Measurements from ENCODE around the gene CELF1. TPM values are rescaled to one million over a fixed set of nuclear protein-coding genes. Genes with fewer than 3 reads are reported as not detected.

The CELF1 gene
- total RNA-seq, 6 experiments from 2014 or later, result 66.3 to 86.5 (median 71.7) TPM

DNA sequence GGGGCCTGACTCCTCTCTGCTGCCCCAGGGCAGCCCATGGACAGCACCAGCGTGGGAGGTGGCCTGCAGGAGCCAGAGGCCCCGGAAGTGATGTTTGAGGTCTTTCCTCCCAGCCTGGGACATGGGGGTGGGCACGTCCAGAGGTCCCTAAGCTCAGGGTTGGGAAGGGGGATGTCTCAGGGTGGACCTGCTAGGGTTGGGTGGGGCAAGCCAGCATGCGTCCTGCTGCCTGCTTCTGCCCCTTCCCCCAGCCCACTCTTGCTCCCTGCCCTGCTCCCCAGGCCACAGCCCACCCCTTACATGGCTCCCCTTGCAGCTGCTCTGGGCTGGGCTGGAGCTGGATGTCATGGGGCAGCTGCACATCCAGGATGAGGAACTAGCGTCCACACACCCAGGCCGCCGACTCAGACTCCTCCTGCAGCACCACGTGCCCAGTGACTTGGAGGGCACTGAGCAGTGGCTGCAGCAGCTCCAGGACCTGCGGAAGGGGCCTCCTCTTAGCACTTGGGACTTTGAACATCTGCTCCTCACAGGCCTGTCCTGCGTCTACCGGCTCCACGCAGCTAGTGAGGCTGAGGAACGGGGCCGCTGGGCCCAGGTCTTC lies 34.9 kb upstream of the CELF1 start:
- peak; percentile 46 to 72 (median 64) for ATAC-seq
- H3K36me3 ChIP-seq, result peaks cover 0 to 23% (median under 1%) of the 10 kb centered on the region in 4 donors
- no peak for TF ChIP-seq POLR2A (IDR thresholded peaks at IDR 0.05)
- TF ChIP-seq, protein P1, sequence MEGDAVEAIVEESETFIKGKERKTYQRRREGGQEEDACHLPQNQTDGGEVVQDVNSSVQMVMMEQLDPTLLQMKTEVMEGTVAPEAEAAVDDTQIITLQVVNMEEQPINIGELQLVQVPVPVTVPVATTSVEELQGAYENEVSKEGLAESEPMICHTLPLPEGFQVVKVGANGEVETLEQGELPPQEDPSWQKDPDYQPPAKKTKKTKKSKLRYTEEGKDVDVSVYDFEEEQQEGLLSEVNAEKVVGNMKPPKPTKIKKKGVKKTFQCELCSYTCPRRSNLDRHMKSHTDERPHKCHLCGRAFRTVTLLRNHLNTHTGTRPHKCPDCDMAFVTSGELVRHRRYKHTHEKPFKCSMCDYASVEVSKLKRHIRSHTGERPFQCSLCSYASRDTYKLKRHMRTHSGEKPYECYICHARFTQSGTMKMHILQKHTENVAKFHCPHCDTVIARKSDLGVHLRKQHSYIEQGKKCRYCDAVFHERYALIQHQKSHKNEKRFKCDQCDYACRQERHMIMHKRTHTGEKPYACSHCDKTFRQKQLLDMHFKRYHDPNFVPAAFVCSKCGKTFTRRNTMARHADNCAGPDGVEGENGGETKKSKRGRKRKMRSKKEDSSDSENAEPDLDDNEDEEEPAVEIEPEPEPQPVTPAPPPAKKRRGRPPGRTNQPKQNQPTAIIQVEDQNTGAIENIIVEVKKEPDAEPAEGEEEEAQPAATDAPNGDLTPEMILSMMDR (IDR thresholded peaks at IDR 0.05), result no peak
- no peak overlapping the region for H3K27ac ChIP-seq
- DNase-seq, result peak in 2 of 3 donors; percentile 59 to 68
- no peak overlapping the region for H3K4me3 ChIP-seq
- intact Hi-C loops (cut with DNase I), result no loop called here
- H3K9me3 ChIP-seq, result no peaks in the 10 kb centered on the region
- H3K27me3 ChIP-seq, result peaks cover 0 to under 1% of the 10 kb centered on the region in 2 donors
- WGBS (ENCODE audit: insufficient coverage, low coverage, low lambda C conversion rate, missing lambda C conversion rate), result 40% methylated on average over 1 of the region's 14 CpGs
- H3K4me1 ChIP-seq, result no peaks in the 10 kb centered on the region

DNA sequence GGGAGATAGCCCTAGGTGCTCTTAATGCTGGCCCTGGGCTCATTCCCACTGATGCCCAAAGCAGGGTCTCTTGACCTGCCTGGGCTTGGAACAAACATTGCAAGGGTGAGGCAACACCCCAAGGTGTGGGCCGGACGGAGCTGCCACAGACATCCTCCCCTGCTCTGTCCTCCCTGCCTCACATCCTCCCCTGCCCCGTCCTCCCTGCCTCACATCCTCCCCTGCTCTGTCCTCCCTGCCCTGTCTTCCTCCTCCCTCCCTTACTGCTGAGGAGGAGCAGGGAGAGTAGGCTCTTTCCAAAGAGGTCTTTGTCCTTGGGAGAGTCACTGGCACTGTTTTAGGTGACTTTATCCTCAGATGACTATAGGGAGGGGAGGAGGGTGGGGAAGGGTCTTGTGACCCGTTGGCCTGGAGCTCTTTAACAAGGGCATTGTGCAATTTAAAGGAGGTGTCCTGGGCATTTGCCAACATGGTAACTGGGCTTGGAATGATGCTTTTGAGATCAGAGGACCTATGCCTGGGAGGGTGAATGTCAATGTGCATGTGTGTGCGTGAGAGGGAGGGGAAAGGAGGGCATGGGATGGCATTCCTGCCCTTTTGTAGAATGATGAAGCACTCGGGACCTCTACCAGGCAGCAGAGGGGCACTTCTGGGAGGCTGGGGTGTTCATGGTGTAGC lies 34.2 kb upstream of the CELF1 start:
- WGBS (ENCODE audit: insufficient coverage, low coverage, low lambda C conversion rate, missing lambda C conversion rate), result 40% methylated on average over 4 of the region's 6 CpGs
- intact Hi-C loops (cut with DNase I), result no loop called here
- Histone ChIP-seq H3K4me1 (no peaks in the 10 kb centered on the region), H3K27me3 (no peaks in the 10 kb centered on the region), H3K9me3 (no peaks in the 10 kb centered on the region), H3K4me3 (no peak overlapping the region), H3K27ac (no peak overlapping the region), H3K36me3 (peaks cover 0 to 30% (median 2%) of the 10 kb centered on the region in 4 donors)
- peak; percentile 4 to 37 (median 30) for ATAC-seq
- TF ChIP-seq POLR2A (IDR thresholded peaks at IDR 0.05), result no peak
- TF ChIP-seq, protein P1 (IDR thresholded peaks at IDR 0.05), result no peak
- no peak for DNase-seq

DNA sequence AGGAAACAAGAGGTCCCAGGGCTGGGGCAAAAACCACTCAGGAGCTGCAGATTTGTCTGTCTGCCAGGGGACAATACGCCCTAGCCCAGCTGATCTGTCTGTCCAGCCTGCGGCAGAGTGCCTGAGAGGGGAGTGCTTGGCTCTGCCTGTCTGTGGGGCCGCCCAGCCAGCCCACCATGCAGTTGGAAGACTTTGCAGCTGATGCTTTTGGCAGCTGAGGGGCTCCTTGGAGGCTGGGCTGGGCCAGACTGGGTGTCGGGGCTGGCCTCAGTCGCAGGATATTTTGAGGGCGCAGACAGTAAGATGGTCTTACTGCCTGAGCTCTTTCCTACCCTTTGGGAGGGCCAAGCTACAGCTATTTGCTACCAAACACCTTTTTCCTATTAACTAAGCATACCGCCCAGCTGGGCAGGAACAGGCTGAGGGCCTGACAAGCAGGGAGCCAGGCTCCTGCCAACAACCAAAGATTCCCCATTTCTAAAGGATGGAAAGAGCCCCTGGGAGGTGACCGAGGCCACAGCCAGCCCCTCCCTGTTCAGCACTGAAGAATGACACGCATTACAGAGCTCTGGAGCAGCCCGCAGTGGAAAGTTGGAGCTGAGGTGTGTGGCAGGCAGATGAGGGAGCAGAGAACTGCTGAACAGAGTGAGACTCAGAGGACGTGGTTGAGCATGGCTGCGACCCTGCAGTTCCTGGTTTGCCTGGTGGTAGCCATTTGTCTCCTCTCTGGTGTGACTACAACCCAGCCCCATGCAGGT lies 33.3 kb upstream of the CELF1 start, which contains the start of gene FAM180B:
Gene FAM180B, plus strand, starts transcription at position 581 of the 758 bp plus-strand sequence. Its CDS starts 91 bp downstream, at position 672.
- no peak for TF ChIP-seq POLR2A (IDR thresholded peaks at IDR 0.05)
- TF ChIP-seq, protein P1 (IDR thresholded peaks at IDR 0.05), result no peak
- WGBS (ENCODE audit: insufficient coverage, low coverage, low lambda C conversion rate, missing lambda C conversion rate), result 81% methylated on average over 6 of the region's 12 CpGs
- H3K9me3 ChIP-seq, result no peaks in the 10 kb centered on the region
- intact Hi-C loops (cut with DNase I), result no loop called here
- peaks cover 0 to 39% (median 7%) of the 10 kb centered on the region in 4 donors for H3K36me3 ChIP-seq
- ATAC-seq (peak in 1 of 4 donors; percentile 5), DNase-seq (no peak)
- no peaks in the 10 kb centered on the region for H3K4me1 ChIP-seq
- no peak within 1 kb of the TSS for H3K27ac ChIP-seq
- H3K27me3 ChIP-seq, result no peaks in the 10 kb centered on the region
- no peak within 1 kb of the TSS for H3K4me3 ChIP-seq

DNA sequence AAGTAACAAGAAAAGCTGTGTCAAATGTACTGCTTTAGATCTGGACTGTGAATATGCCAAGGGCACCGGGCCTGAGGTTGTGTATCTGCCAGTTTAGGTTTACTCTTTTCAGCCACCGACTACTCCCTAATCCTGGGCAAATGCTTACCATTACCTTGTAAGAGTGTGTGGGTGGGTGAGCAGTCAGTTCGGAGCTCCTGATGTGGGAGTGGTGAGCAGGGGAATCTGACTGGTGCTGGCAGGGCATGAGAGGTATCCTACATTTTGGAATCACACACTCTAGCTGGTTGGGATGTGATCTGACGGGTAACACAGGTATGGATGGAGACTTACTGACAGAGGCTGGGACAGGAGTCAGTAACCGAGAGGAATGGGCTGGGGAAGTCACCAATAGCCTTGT lies 30.9 kb upstream of the CELF1 start:
- TF ChIP-seq POLR2A (IDR thresholded peaks at IDR 0.05), result no peak
- TF ChIP-seq, protein P1 (IDR thresholded peaks at IDR 0.05), result no peak
- WGBS (ENCODE audit: insufficient coverage, low coverage, low lambda C conversion rate, missing lambda C conversion rate), result 79% methylated on average over 3 of the region's 5 CpGs
- intact Hi-C loops (cut with DNase I), result no loop called here
- Histone ChIP-seq H3K27ac (no peak overlapping the region), H3K4me3 (no peak overlapping the region), H3K36me3 (peaks cover 0 to 50% (median 11%) of the 10 kb centered on the region in 4 donors), H3K4me1 (peaks cover 0 to 5% (median 2%) of the 10 kb centered on the region in 4 donors), H3K27me3 (no peaks in the 10 kb centered on the region), H3K9me3 (no peaks in the 10 kb centered on the region)
- DNase-seq, result no peak
- no peak for ATAC-seq
